HepG2 (cell line): ENCODE results near the gene STK40. TPM values are rescaled to one million over a fixed set of nuclear protein-coding genes. Genes with fewer than 3 reads are reported as not detected.

Experiments
- ATM ChIP-seq: fragments of 450-650 bp; IDR thresholded peaks from 2 replicates; pipeline ENCODE4 v1.7.1; 2017; ENCODE audit warnings: mild to moderate bottlenecking, borderline replicate concordance
- ELF4 ChIP-seq: sonication (generic); formaldehyde crosslinking; IDR thresholded peaks from 2 replicates; pipeline ENCODE4 v1.5.0; 2020; ENCODE audit warnings: missing genetic modification reagents, mild to moderate bottlenecking, moderate library complexity, borderline replicate concordance
- EP300 ChIP-seq, 3 experiments: sonication (generic) in 1 of 3; formaldehyde crosslinking in 1 of 3; IDR thresholded peaks; 2 replicates each; pipeline versions ENCODE4 v1.5.1 to v1.6.1; 2011 to 2020; ENCODE audit warnings: low read depth in 2 of 3, low read length in 2 of 3, borderline replicate concordance in 1 of 3, improper control_type of control experiment in 1 of 3, mild to moderate bottlenecking in 1 of 3, missing genetic modification reagents in 1 of 3, moderate library complexity in 1 of 3
- IRF1 ChIP-seq: sonication (generic); formaldehyde crosslinking; IDR thresholded peaks from 2 replicates; pipeline ENCODE4 v1.4.0; 2020; ENCODE audit warnings: low read depth, mild to moderate bottlenecking, missing genetic modification reagents
- MAZ ChIP-seq, 2 experiments: sonication (generic) in 1 of 2; formaldehyde crosslinking in 1 of 2; IDR thresholded peaks; 2 replicates each; pipeline versions ENCODE4 v1.5.0 to v1.6.1; 2012 to 2020; ENCODE audit warnings: low read depth in 2 of 2, mild to moderate bottlenecking in 2 of 2, borderline replicate concordance in 1 of 2, improper control_type of control experiment in 1 of 2, low read length in 1 of 2, missing genetic modification reagents in 1 of 2, moderate library complexity in 1 of 2
- NFE2L2 ChIP-seq: fragments of 150-350 bp; IDR thresholded peaks from 2 replicates; pipeline ENCODE4 v1.6.1; 2014; ENCODE audit warnings: low read length
- PCBP2 ChIP-seq: fragments of 200-400 bp; formaldehyde crosslinking; optimal IDR thresholded peaks from 2 replicates; pipeline ENCODE3; 2018; ENCODE audit warnings: low read length, low read depth; ENCODE audit not compliant: poor library complexity, severe bottlenecking
- RAD51 ChIP-seq: fragments of 450-650 bp; IDR thresholded peaks from 2 replicates; pipeline ENCODE4 v1.6.1; 2016; ENCODE audit warnings: borderline replicate concordance
- SALL2 ChIP-seq: sonication (generic); formaldehyde crosslinking; IDR thresholded peaks from 2 replicates; pipeline ENCODE4 v1.8.1; 2023; ENCODE audit warnings: mild to moderate bottlenecking, missing genetic modification reagents, inconsistent platforms
- SP4 ChIP-seq: sonication (generic); formaldehyde crosslinking; IDR thresholded peaks from 2 replicates; pipeline ENCODE4 v1.8.1; 2023; ENCODE audit warnings: mild to moderate bottlenecking, missing genetic modification reagents
- TCF7L2 ChIP-seq: IDR thresholded peaks from 2 replicates; pipeline ENCODE4 v1.6.1; 2011; ENCODE audit warnings: mild to moderate bottlenecking, low read depth, low read length, moderate library complexity
- TFAP4 ChIP-seq: sonication (generic); IDR thresholded peaks from 2 replicates; pipeline ENCODE4 v1.6.1; 2016; ENCODE audit warnings: low read depth, borderline replicate concordance
- ZBTB14 ChIP-seq: sonication (generic); formaldehyde crosslinking; IDR thresholded peaks from 2 replicates; pipeline ENCODE4 v1.4.0; 2020; ENCODE audit warnings: missing genetic modification reagents
- ZNF343 ChIP-seq: sonication (generic); formaldehyde crosslinking; IDR thresholded peaks from 2 replicates; pipeline ENCODE4 v1.4.0; 2020; ENCODE audit warnings: mild to moderate bottlenecking, missing genetic modification reagents
- ZNF354B ChIP-seq: sonication (generic); formaldehyde crosslinking; IDR thresholded peaks from 2 replicates; pipeline ENCODE4 v1.8.0; 2022; ENCODE audit warnings: mild to moderate bottlenecking, missing genetic modification reagents
- ZNF431 ChIP-seq: sonication (generic); formaldehyde crosslinking; IDR thresholded peaks from 2 replicates; pipeline ENCODE4 v1.9.0; 2022; ENCODE audit warnings: missing genetic modification reagents, low read depth, mild to moderate bottlenecking, borderline replicate concordance
- ZNF598 ChIP-seq: sonication (generic); formaldehyde crosslinking; IDR thresholded peaks from 2 replicates; pipeline ENCODE4 v1.5.1; 2020; ENCODE audit warnings: mild to moderate bottlenecking, missing genetic modification reagents, borderline replicate concordance
- ZNF749 ChIP-seq: sonication (generic); formaldehyde crosslinking; IDR thresholded peaks from 2 replicates; pipeline ENCODE4 v1.8.0; 2022; ENCODE audit warnings: mild to moderate bottlenecking, missing genetic modification reagents, moderate library complexity, borderline replicate concordance
- polyA plus RNA-seq, 8 experiments: library from polyadenylated mRNA; depleted of rRNA in 3 of 8; stranded (reverse) in 7 of 8; unstranded in 1 of 8; fragments of >200 nt; fragmentation: Illumina TruSeq in 4 of 8; extraction: Trizol in 4 of 8; gene quantifications; 2 replicates each; pipeline versions ENCODE4 v1.2.1 to v1.2.3, GENCODE V29; 2011 to 2016; ENCODE audit warnings: low read depth in 4 of 8, missing spikeins in 1 of 8, mixed read lengths in 1 of 8; ENCODE audit not compliant: insufficient read depth in 1 of 8
- total RNA-seq, 5 experiments: library from RNA; depleted of rRNA; stranded (reverse); fragments of >200 nt; fragmentation: Illumina TruSeq; extraction: Trizol; gene quantifications; 2 replicates each; pipeline ENCODE4 v1.2.3, GENCODE V29; 2016; ENCODE audit warnings: low read depth in 1 of 5
- TF ChIP-seq, protein P1 (sequence below): sonication (generic); formaldehyde crosslinking; IDR thresholded peaks from 2 replicates; pipeline ENCODE4 v1.4.0; 2020; ENCODE audit warnings: missing genetic modification reagents

Gene STK40
- total and polyA plus RNA-seq, 2 of the 13 experiments (the other 11 are each of a cell fraction or from before 2014, with no cell fraction given) = 33.8 to 35.1 TPM

DNA sequence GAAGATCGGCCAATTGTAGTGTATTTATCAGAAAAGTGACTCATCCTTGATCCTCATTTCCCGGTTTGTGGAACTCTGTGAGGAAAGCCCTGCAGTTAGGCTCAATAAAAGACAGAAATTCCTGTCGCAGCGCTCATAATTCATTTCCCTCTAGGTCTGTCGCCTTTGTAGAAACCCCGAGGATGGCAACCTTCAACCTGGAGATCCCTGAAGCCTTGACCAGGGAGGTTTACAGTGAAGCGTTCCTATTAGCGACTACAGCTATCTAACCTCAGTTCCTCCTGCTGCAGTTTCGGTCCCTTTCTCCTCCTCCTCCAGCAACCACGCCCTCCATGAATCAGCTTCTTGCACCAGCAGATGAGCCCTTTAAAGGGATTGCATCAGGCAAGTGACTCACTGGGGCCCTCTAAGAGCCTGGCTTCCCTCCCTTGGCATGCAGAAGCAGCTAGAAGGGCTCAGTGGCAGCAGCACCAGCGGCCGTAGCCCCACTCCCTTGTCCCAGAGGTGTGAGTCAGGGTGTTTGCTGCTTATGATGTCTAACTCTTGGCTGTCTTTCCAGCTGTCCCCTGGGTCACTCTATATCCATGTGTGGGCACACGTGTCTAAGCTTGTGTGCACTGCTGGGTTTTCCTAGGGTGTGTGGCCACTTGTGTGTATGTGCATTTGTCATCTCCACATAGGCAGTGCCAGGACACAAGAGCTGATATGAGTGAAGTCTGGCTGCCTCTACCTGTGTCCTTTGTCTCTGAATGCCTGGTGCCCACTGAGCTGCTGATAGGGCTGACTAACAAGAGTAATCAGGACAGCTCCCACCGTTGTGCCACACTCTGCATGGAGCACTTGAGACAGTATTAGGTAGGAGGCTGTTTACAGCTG, 779 bp upstream of the STK40 start (continued):
- TF ChIP-seq ELF4 (CRISPR knock-in tag) (0 out of 2 replicates have a peak, but pooled peaks have one; percentile 39), ZNF354B (CRISPR knock-in tag) (no peak), PCBP2 (no peak), SALL2 (CRISPR knock-in tag) (peak; percentile 71), EP300 (IDR thresholded peaks at IDR 0.05; ENCODE audit: low read depth in 2 of 2, low read length in 2 of 2) (peak; percentile 73 to 82; a peak in 3 of 4 replicates), EP300 (CRISPR knock-in tag; IDR thresholded peaks at IDR 0.05; ENCODE audit: borderline replicate concordance) (peak; percentile 90), RAD51 (no peak), TFAP4 (peak; percentile 16; the same call in 1 of the 2 replicates), IRF1 (CRISPR knock-in tag) (0 out of 2 replicates have a peak, but pooled peaks have one; percentile 27), SP4 (CRISPR knock-in tag) (no peak), ZNF598 (CRISPR knock-in tag) (peak; percentile 20; the same call in 1 of the 2 replicates), ZBTB14 (CRISPR knock-in tag) (0 out of 2 replicates have a peak, but pooled peaks have one; percentile 9), ZNF431 (no peak), NFE2L2 (peak; percentile 60; the same call in 1 of the 2 replicates), MAZ (IDR thresholded peaks at IDR 0.05; ENCODE audit: borderline replicate concordance, low read depth, low read length) (0 out of 2 replicates have a peak, but pooled peaks have one; percentile 19), MAZ (CRISPR knock-in tag; IDR thresholded peaks at IDR 0.05; ENCODE audit: low read depth) (peak; percentile 56), ATM (no peak), ZNF749 (no peak), ZNF343 (0 out of 2 replicates have a peak, but pooled peaks have one; percentile 52), TCF7L2 (no peak)
- TF ChIP-seq, protein P1, sequence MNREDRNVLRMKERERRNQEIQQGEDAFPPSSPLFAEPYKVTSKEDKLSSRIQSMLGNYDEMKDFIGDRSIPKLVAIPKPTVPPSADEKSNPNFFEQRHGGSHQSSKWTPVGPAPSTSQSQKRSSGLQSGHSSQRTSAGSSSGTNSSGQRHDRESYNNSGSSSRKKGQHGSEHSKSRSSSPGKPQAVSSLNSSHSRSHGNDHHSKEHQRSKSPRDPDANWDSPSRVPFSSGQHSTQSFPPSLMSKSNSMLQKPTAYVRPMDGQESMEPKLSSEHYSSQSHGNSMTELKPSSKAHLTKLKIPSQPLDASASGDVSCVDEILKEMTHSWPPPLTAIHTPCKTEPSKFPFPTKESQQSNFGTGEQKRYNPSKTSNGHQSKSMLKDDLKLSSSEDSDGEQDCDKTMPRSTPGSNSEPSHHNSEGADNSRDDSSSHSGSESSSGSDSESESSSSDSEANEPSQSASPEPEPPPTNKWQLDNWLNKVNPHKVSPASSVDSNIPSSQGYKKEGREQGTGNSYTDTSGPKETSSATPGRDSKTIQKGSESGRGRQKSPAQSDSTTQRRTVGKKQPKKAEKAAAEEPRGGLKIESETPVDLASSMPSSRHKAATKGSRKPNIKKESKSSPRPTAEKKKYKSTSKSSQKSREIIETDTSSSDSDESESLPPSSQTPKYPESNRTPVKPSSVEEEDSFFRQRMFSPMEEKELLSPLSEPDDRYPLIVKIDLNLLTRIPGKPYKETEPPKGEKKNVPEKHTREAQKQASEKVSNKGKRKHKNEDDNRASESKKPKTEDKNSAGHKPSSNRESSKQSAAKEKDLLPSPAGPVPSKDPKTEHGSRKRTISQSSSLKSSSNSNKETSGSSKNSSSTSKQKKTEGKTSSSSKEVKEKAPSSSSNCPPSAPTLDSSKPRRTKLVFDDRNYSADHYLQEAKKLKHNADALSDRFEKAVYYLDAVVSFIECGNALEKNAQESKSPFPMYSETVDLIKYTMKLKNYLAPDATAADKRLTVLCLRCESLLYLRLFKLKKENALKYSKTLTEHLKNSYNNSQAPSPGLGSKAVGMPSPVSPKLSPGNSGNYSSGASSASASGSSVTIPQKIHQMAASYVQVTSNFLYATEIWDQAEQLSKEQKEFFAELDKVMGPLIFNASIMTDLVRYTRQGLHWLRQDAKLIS (CRISPR knock-in tag) = no peak
